Ovary (tissue), 9 donors: Measurements from ENCODE around the gene CKB. TPM values are rescaled to one million over a fixed set of nuclear protein-coding genes. Genes with fewer than 3 reads are reported as not detected.
A peak's percentile ranks its signal among the peaks of the same experiment; 100 is the strongest.

Experiments used
- DNase-seq, 5 donors: peaks; one replicate each; pipeline ENCODE4 v3.0.0-alpha.2; 2019 to 2020
- H3K27ac ChIP-seq, 2 donors: fragments of 200-600 bp; one replicate each; pipeline versions ENCODE4 v1.5.1 to v1.8.0; 2019 to 2022
- H3K27me3 ChIP-seq: fragments of 200-600 bp; one replicate; pipeline ENCODE4 v1.8.0; 2022
- H3K36me3 ChIP-seq: fragments of 200-600 bp; sonication (generic); one replicate; pipeline ENCODE4 v1.5.1; 2019
- H3K4me1 ChIP-seq: one replicate; pipeline ENCODE4 v1.8.1; 2013; ENCODE audit warnings: mild to moderate bottlenecking, moderate library complexity; ENCODE audit not compliant: insufficient read depth
- H3K4me3 ChIP-seq: fragments of 200-600 bp; sonication (generic); one replicate; pipeline ENCODE4 v1.5.1; 2017
- H3K9me3 ChIP-seq, 2 donors: fragments of 200-600 bp in 1 of 2; sonication (generic) in 1 of 2; one replicate each; pipeline versions ENCODE4 v1.5.1 to v1.8.1; 2013 to 2019; ENCODE audit warnings: mild to moderate bottlenecking in 1 of 2, moderate library complexity in 1 of 2
- EP300 ChIP-seq: sonication (generic); formaldehyde crosslinking; IDR thresholded peaks from one replicate; pipeline ENCODE4 v1.6.1; 2017; ENCODE audit warnings: antibody characterized with exemption
- POLR2A ChIP-seq: fragments of 450-650 bp; IDR thresholded peaks from one replicate; pipeline ENCODE4 v1.6.1; 2017; ENCODE audit warnings: antibody characterized with exemption, mild to moderate bottlenecking, moderate library complexity
- WGBS, 3 donors: extraction: QIAGEN DNeasy Blood & Tissue Kit in 1 of 3; methylation state at CpG; one replicate each; pipeline versions ENCODE4 v1.1.5 to v1.1.7; 2013 to 2017; 5-methylcytosine and 5-hydroxymethylcytosine counted together
- intact Hi-C, 4 donors: fragments of 100-400 bp; cut with DNase I; formaldehyde crosslinking; loops; one replicate each; pipeline versions ENCODE4 v1.11.0 to v1.15.1; 2022 to 2023
- polyA plus RNA-seq, 2 donors: library from polyadenylated mRNA; stranded (reverse); fragments of 200-250 nt in 1 of 2; fragments of 350-450 nt in 1 of 2; fragmentation: Illumina TruSeq in 1 of 2; extraction: RNeasy Lipid Tissue Mini Kit (QIAGEN cat#74804) in 1 of 2; gene quantifications; one replicate each; pipeline ENCODE4 v1.2.3, GENCODE V29; 2013 to 2014
- total RNA-seq, 7 donors: library from RNA; depleted of rRNA in 2 of 7; stranded (reverse); fragments of >200 nt in 2 of 7; fragmentation: NEBNext Ultra II Directional in 3 of 7; extraction: Animal tissue kit (Norgen Biotek cat#: 25700) in 3 of 7; gene quantifications; one replicate each; pipeline versions ENCODE4 v1.1.0 to v1.2.4, GENCODE V29; 2016 to 2023
- TF ChIP-seq, protein P1 (sequence below), 3 donors: fragments of 450-650 bp in 2 of 3; fragments of 200-600 bp in 1 of 3; IDR thresholded peaks; one replicate each; pipeline versions ENCODE4 v1.5.1 to v1.8.0; 2016 to 2022; ENCODE audit warnings: antibody characterized with exemption in 3 of 3, mild to moderate bottlenecking in 1 of 3
- donor health status: DM: no; HTN: no; CAD: no; lungs with moderate emphysema.
- donor health status: DM: no; HTN: no; CAD: no.
- donor health status: Bipolar disorder and iron deficiency.
- donor health status: DM: yes; HTN: yes; CAD: no.
- donor health status: DM: no; HTN: no; CAD: no.
- donor health status: DM: yes; HTN: yes; CAD: no.

Gene CKB
- total and polyA plus RNA-seq, 9 donors = 47.5 to 284 (median 134) TPM

DNA sequence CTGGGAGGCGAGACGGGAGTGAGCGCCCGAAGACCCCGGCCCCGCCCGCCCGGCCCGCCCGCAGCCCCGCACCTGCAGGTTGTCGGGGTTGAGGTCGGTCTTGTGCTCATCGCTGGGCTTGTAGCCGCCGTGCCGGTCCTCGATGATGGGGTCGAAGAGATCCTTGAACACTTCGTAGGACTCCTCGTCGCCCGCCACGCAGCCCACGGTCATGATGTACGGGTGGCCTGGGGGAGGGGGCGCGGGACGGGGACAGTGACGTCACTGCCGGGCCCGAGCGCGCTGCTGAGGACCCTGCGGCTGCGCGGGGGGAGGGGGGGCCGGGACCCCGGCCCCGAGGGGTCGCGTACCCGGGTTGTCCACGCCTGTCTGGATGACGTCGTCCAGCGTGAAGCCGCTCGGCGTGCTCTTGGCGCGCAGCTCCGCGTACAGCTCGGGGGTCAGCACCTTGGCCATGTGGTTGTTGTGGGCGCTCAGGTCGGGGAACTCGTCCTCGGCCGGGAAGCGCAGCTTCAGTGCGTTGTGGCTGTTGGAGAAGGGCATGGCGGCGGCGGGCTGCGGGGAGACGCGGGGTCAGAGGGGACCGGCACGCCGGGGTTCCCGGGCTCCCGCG, 573 bp downstream of the CKB start:
- WGBS, 3 donors = 0 to 3% (median 1%) methylated on average over 50 to 74 of the region's 74 CpGs
- peaks cover 10% of the 10 kb centered on the region for H3K4me1 ChIP-seq
- H3K36me3 ChIP-seq = no peaks in the 10 kb centered on the region
- peak overlapping the region; percentile 61 for H3K4me3 ChIP-seq
- peak overlapping the region; percentile 11 to 66 for H3K27ac ChIP-seq
- TF ChIP-seq, protein P1, sequence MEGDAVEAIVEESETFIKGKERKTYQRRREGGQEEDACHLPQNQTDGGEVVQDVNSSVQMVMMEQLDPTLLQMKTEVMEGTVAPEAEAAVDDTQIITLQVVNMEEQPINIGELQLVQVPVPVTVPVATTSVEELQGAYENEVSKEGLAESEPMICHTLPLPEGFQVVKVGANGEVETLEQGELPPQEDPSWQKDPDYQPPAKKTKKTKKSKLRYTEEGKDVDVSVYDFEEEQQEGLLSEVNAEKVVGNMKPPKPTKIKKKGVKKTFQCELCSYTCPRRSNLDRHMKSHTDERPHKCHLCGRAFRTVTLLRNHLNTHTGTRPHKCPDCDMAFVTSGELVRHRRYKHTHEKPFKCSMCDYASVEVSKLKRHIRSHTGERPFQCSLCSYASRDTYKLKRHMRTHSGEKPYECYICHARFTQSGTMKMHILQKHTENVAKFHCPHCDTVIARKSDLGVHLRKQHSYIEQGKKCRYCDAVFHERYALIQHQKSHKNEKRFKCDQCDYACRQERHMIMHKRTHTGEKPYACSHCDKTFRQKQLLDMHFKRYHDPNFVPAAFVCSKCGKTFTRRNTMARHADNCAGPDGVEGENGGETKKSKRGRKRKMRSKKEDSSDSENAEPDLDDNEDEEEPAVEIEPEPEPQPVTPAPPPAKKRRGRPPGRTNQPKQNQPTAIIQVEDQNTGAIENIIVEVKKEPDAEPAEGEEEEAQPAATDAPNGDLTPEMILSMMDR (IDR thresholded peaks at IDR 0.05) = no peak
- TF ChIP-seq EP300 (no peak), POLR2A (no peak)
- H3K9me3 ChIP-seq = no peaks in the 10 kb centered on the region
- no peaks in the 10 kb centered on the region for H3K27me3 ChIP-seq
- intact Hi-C loops = no loop called here
- DNase-seq = peak; percentile 71 to 85 (median 72)

DNA sequence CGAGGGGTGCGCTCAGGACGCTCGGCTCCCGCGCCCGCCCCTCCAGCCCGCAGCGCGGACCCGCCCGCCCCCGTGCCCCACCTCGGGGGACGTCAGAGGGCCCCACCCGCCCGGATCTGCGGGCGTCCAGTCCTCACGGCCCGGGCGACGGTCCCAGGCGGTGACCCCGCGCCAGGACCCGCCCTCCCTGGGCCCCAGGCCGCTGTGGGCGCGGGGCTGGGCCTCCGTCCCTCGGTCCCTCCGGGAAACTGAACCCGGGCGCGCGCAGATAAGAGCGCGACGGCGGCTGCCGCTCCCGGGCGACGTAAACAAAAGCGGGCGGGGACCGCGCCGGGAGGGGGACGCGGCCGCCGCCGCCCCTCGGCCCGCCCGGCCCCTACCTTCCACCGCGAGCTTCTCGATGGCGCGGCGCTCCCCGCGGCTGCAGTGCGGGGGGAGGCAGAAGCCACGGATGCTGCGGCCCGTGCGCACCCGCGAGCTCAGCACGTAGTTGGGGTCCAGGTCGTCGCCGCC, 1.1 kb downstream of the CKB start:
- H3K9me3 ChIP-seq = no peaks in the 10 kb centered on the region
- intact Hi-C loops = no loop called here
- H3K27ac ChIP-seq = peak overlapping the region; percentile 11 to 66
- peak overlapping the region; percentile 61 for H3K4me3 ChIP-seq
- H3K27me3 ChIP-seq = no peaks in the 10 kb centered on the region
- 1 to 4% (median 1%) methylated on average over 22 to 77 of the region's 77 CpGs for WGBS, 3 donors
- H3K4me1 ChIP-seq = peaks cover 10% of the 10 kb centered on the region
- no peak for TF ChIP-seq POLR2A
- no peak for TF ChIP-seq EP300
- TF ChIP-seq, protein P1 (IDR thresholded peaks at IDR 0.05) = no peak
- peak in 2 of 5 donors; percentile 40 to 63 for DNase-seq
- no peaks in the 10 kb centered on the region for H3K36me3 ChIP-seq

DNA sequence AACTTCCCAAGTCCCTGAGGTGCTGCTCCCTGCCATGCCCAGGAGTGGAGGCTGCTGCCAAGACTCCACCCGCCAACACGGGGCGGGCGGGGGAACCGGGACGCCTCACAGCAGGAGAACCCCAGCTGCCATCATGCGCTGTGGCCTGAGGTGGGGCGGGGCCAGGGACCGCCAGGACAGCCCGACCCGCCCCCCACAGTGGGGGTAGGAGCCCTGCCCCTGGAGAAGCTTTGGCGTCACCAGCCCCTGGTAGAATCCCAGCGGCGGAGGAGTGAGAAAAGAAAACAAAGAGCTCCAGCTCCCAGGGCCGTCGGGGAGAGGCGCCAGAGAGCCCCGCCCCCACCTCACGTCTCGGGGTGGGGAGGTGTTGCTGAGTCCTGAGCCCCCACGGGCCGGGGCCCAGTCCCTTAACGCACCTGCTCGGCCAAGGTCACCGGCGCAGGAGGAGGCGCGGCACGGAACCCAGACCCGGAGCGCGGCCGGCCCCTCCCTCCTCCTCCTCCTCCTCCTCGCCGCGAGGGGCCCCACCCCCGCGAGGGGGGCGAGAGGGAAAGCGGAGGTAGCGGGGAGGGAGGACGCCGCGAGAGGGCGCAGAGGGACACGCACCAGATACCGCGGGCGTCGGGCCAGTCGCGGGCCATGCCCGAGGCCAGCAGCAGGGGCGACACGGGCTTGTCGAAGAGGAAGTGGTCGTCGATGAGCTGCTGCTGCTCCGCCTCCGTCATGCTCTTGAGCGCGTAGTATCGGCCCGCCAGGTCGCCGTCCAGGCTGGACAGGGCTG, 1.8 kb downstream of the CKB start:
- TF ChIP-seq EP300 (no peak), POLR2A (peak; percentile 38)
- TF ChIP-seq, protein P1 (IDR thresholded peaks at IDR 0.05) = peak; percentile 63 to 78 (median 75)
- peak; percentile 86 to 92 (median 87) for DNase-seq
- H3K27ac ChIP-seq = peak overlapping the region; percentile 11 to 66
- no peaks in the 10 kb centered on the region for H3K9me3 ChIP-seq
- no peaks in the 10 kb centered on the region for H3K36me3 ChIP-seq
- peaks cover 10% of the 10 kb centered on the region for H3K4me1 ChIP-seq
- 1 to 4% (median 3%) methylated on average over 20 to 63 of the region's 66 CpGs for WGBS, 3 donors
- peak overlapping the region; percentile 61 for H3K4me3 ChIP-seq
- intact Hi-C loops = no loop called here
- H3K27me3 ChIP-seq = no peaks in the 10 kb centered on the region

DNA sequence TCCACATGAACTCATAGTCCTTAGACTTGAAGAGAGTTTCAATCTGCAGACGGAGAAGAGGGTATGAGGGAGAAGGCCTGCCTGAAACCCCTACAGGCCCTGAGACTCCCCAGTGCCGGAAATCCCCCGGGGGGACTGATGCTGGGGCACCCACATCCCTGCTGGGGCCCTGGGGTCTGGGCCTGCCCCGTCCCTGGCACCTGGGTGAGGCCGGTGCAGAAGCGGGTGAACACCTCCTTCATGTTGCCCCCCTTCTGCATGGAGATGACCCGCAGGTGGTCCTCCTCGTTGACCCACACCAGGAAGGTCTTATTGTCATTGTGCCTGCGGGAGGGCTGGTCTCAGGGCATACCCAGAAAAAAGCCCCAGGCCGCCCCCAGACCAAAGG, 2.4 kb downstream of the CKB start:
- 59 to 70% (median 66%) methylated on average over 10 of the region's 10 CpGs for WGBS, 3 donors

More for the DNA sequence above, 2.4 kb downstream of the CKB start:
- no peaks in the 10 kb centered on the region for H3K9me3 ChIP-seq
- H3K36me3 ChIP-seq = no peaks in the 10 kb centered on the region
- peak overlapping the region; percentile 11 to 66 for H3K27ac ChIP-seq
- H3K4me3 ChIP-seq = no peak overlapping the region
- intact Hi-C loops = no loop called here
- no peak for DNase-seq
- H3K4me1 ChIP-seq = peaks cover 10% of the 10 kb centered on the region
- no peaks in the 10 kb centered on the region for H3K27me3 ChIP-seq
- TF ChIP-seq, protein P1 (IDR thresholded peaks at IDR 0.05) = no peak
